A549 (cell line): ENCODE measurements around the gene ZSCAN16. TPM values are rescaled to one million over a fixed set of nuclear protein-coding genes. Genes with fewer than 3 reads are reported as not detected.

Source experiments
- ATAC-seq, 2 experiments: fragments of 200-7000 bp in 1 of 2; fragments of >200 bp in 1 of 2; cut with Nextera tagmentation in 1 of 2; cut with Tn5 transposase in 1 of 2; 3 replicates each; pipeline versions ENCODE4 v1.8.0 to v1.9.1; 2018 to 2020; ENCODE audit warnings: mild to moderate bottlenecking in 1 of 2, moderate library complexity in 1 of 2
- CTCF ChIA-PET: fragments of 300-600 bp; sonication (Branson Sonifier 250); formaldehyde crosslinking; extraction: SDS; loops from one replicate; lab custom pipeline; 2021; ENCODE audit warnings: antibody characterized with exemption, inconsistent platforms; lab: Yijun Ruan, JAX
- POLR2A ChIA-PET: fragments of 350-600 bp; formaldehyde crosslinking; extraction: SDS; loops from one replicate; lab custom pipeline; 2021; ENCODE audit warnings: antibody characterized with exemption, inconsistent platforms; lab: Yijun Ruan, JAX
- DNase-seq, 2 experiments: peaks; one replicate each; pipeline versions ENCODE4 v3.0.0 to v3.0.0-alpha.2; 2011 to 2016; ENCODE audit warnings: low read depth in 1 of 2, low spot score in 1 of 2
- FAIRE-seq: peaks from 2 replicates; lab custom pipeline; 2011; peaks lifted over from hg19 to GRCh38; lab: Jason Lieb, UNC
- H3K27ac ChIP-seq, 2 experiments: fragments of >200 bp; sonication (Bioruptor Twin); formaldehyde crosslinking; 3 replicates each; pipeline ENCODE4 v1.5.1; 2016 to 2017
- H3K4me1 ChIP-seq: fragments of >200 bp; sonication (Bioruptor Twin); formaldehyde crosslinking; 3 replicates; pipeline ENCODE4 v1.6.1; 2016
- H3K4me2 ChIP-seq: fragments of >200 bp; sonication (Bioruptor Twin); formaldehyde crosslinking; 3 replicates; pipeline ENCODE4 v1.6.1; 2016
- H3K4me3 ChIP-seq: fragments of >200 bp; sonication (Bioruptor Twin); formaldehyde crosslinking; 3 replicates; pipeline ENCODE4 v1.5.1; 2016
- H3K9me3 ChIP-seq: fragments of >200 bp; sonication (Bioruptor Twin); formaldehyde crosslinking; 3 replicates; pipeline ENCODE4 v1.6.1; 2016
- CBX8 ChIP-seq: fragments of 200-600 bp; sonication (generic); IDR thresholded peaks from 2 replicates; pipeline ENCODE4 v1.6.1; 2016
- CHD4 ChIP-seq: fragments of 200-600 bp; sonication (generic); IDR thresholded peaks from 2 replicates; pipeline ENCODE4 v1.6.1; 2016; ENCODE audit warnings: antibody characterized with exemption, mild to moderate bottlenecking, borderline replicate concordance
- E2F6 ChIP-seq: IDR thresholded peaks from 2 replicates; pipeline ENCODE4 v1.6.1; 2012; ENCODE audit warnings: low read depth, borderline replicate concordance
- HDAC2 ChIP-seq: fragments of 200-600 bp; sonication (generic); IDR thresholded peaks from 2 replicates; pipeline ENCODE4 v1.6.1; 2016
- JUN ChIP-seq, 2 experiments: fragments of >200 bp; sonication (Bioruptor Twin); formaldehyde crosslinking; IDR thresholded peaks; 2 replicates in 1 of 2; 3 replicates in 1 of 2; pipeline ENCODE4 v1.6.1; 2016 to 2017
- JUNB ChIP-seq: fragments of >200 bp; sonication (Bioruptor Twin); formaldehyde crosslinking; IDR thresholded peaks from 2 replicates; pipeline ENCODE4 v1.6.1; 2016
- KDM1A ChIP-seq: fragments of 200-600 bp; sonication (generic); IDR thresholded peaks from 2 replicates; pipeline ENCODE4 v1.6.1; 2016; ENCODE audit warnings: low read depth, mild to moderate bottlenecking
- MAFK ChIP-seq: fragments of 450-650 bp; IDR thresholded peaks from 2 replicates; pipeline ENCODE4 v1.6.1; 2014; ENCODE audit not compliant: partially characterized antibody
- MAX ChIP-seq: IDR thresholded peaks from 2 replicates; pipeline ENCODE4 v1.6.1; 2012
- NFE2L2 ChIP-seq: fragments of 150-350 bp; conservative IDR thresholded peaks from 2 replicates; pipeline ENCODE4 v1.6.1; 2014; ENCODE audit warnings: low read length
- NPAS2 ChIP-seq: fragments of 250-450 bp; sonication (Bioruptor Pico); IDR thresholded peaks from 2 replicates; pipeline ENCODE4 v1.8.0; 2022; ENCODE audit warnings: mild to moderate bottlenecking, moderate library complexity, borderline replicate concordance
- RAD21 ChIP-seq, 2 experiments: fragments of >200 bp in 1 of 2; sonication (Bioruptor Twin) in 1 of 2; formaldehyde crosslinking in 1 of 2; IDR thresholded peaks in 1 of 2; conservative IDR thresholded peaks in 1 of 2; 2 replicates in 1 of 2; 3 replicates in 1 of 2; pipeline ENCODE4 v1.6.1; 2012 to 2018; ENCODE audit warnings: inconsistent platforms in 1 of 2
- RARB ChIP-seq: fragments of 250-450 bp; sonication (Bioruptor Pico); IDR thresholded peaks from 2 replicates; pipeline ENCODE4 v1.8.0; 2021; ENCODE audit warnings: mild to moderate bottlenecking, moderate library complexity
- RFX5 ChIP-seq: fragments of 450-650 bp; IDR thresholded peaks from 2 replicates; pipeline ENCODE4 v1.7.1; 2014; ENCODE audit warnings: antibody characterized with exemption, mild to moderate bottlenecking, moderate library complexity
- SMC3 ChIP-seq: fragments of >200 bp; sonication (Bioruptor Twin); formaldehyde crosslinking; IDR thresholded peaks from 3 replicates; pipeline ENCODE4 v1.6.1; 2018; ENCODE audit warnings: inconsistent platforms
- SREBF2 ChIP-seq: fragments of 450-650 bp; IDR thresholded peaks from 2 replicates; pipeline ENCODE4 v1.6.1; 2014; ENCODE audit warnings: mild to moderate bottlenecking, moderate library complexity
- TFCP2L1 ChIP-seq: fragments of 250-450 bp; sonication (Bioruptor Pico); IDR thresholded peaks from 2 replicates; pipeline ENCODE4 v1.5.0; 2021; ENCODE audit warnings: mild to moderate bottlenecking
- TP53 ChIP-seq: fragments of 250-450 bp; sonication (Bioruptor Pico); IDR thresholded peaks from 2 replicates; pipeline ENCODE4 v1.5.0; 2021; ENCODE audit warnings: mild to moderate bottlenecking, moderate library complexity
- ZNF302 ChIP-seq: fragments of 250-450 bp; sonication (Bioruptor Pico); IDR thresholded peaks from 2 replicates; pipeline ENCODE4 v1.9.0; 2021; ENCODE audit warnings: inconsistent platforms, mild to moderate bottlenecking, moderate library complexity
- ZSCAN20 ChIP-seq: fragments of 250-450 bp; sonication (Bioruptor Pico); IDR thresholded peaks from 2 replicates; pipeline ENCODE4 v1.8.0; 2022; ENCODE audit warnings: mild to moderate bottlenecking, moderate library complexity
- WGBS: methylation state at CpG from one replicate; pipeline ENCODE4 v1.1.6; 2017; ENCODE audit errors: missing lambda C conversion rate; 5-methylcytosine and 5-hydroxymethylcytosine counted together
- polyA plus RNA-seq, 4 experiments: library from polyadenylated mRNA; depleted of rRNA in 3 of 4; stranded (reverse); fragments of >200 nt; fragmentation: RNase III in 1 of 4; extraction: RNeasy Plus Mini Kit Qiagen cat#74134 plus additional on column Dnase treatment in 1 of 4; gene quantifications; 2 replicates in 3 of 4; 3 replicates in 1 of 4; pipeline ENCODE4 v1.2.3, GENCODE V29; 2011 to 2017
- TF ChIP-seq, protein P1 (sequence below): fragments of 450-650 bp; IDR thresholded peaks from 2 replicates; pipeline ENCODE4 v1.6.1; 2014; ENCODE audit warnings: antibody characterized with exemption
- TF ChIP-seq, protein P2 (sequence below): fragments of >200 bp; sonication (Bioruptor Twin); formaldehyde crosslinking; IDR thresholded peaks from 3 replicates; pipeline ENCODE4 v1.5.1; 2016
- TF ChIP-seq, protein P3 (sequence below): fragments of 250-450 bp; sonication (Bioruptor Pico); IDR thresholded peaks from 2 replicates; pipeline ENCODE4 v1.5.0; 2020; ENCODE audit warnings: low read depth, mild to moderate bottlenecking, moderate library complexity

The ZSCAN16 gene
- polyA plus RNA-seq, 2 of the 4 experiments (the other 2 are of a cell fraction) = 5.7 to 6.0 TPM

GRCh38 chr6:28159029-28159607 is 34.7 kb downstream of the ZSCAN16 start:
- H3K9me3 ChIP-seq = peaks cover 12% of the 10 kb centered on the region; the same call in 2 of the 3 replicates
- WGBS = 93% methylated on average over 4 of the region's 4 CpGs
- FAIRE-seq = no peak
- H3K4me1 ChIP-seq = no peaks in the 10 kb centered on the region
- ATAC-seq = no peak
- TF ChIP-seq MAFK (peak; percentile 39), TP53 (CRISPR knock-in tag) (no peak)
- no peak for DNase-seq
- CTCF ChIA-PET = interaction anchor here (1.0 kb wide), 1 partner anchor 10 kb away, joined by 3 read pairs; no protein-coding TSS in a partner anchor
- no peak overlapping the region for H3K27ac ChIP-seq
- H3K4me3 ChIP-seq = no peak overlapping the region
- POLR2A ChIA-PET = no interaction called here
- H3K4me2 ChIP-seq = no peak overlapping the region

DNA sequence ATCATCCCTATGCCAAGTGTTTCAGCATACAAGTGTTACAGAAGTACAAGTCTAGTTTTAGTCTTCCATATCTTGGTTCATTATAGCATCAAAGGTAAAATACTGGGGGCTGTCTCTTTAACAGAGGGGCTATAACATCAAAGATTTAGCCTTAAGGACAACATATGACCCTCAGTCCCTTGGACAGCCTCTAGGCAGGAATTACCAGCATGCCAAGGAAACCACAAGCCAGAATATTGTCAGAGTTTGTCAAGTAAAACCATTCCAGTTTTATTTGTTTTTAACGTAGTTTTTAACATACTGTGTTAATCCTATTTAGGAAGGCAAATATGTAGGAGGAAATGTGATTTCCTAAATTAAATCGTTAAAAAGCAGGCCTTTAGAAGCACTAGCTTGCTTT is 35.8 kb downstream of the ZSCAN16 start:
- FAIRE-seq = no peak
- Histone ChIP-seq H3K4me3 (no peak overlapping the region), H3K27ac (no peak overlapping the region)
- TF ChIP-seq KDM1A (no peak), RAD21 (conservative IDR thresholded peaks at IDR 0.05 in 1 of 2, IDR thresholded peaks at IDR 0.05 in 1 of 2) (no peak), JUN (IDR thresholded peaks at IDR 0.05) (no peak), RARB (CRISPR knock-in tag) (no peak), SMC3 (no peak), ZSCAN20 (CRISPR knock-in tag) (no peak), E2F6 (no peak), NPAS2 (no peak), SREBF2 (no peak)
- TF ChIP-seq, protein P1, sequence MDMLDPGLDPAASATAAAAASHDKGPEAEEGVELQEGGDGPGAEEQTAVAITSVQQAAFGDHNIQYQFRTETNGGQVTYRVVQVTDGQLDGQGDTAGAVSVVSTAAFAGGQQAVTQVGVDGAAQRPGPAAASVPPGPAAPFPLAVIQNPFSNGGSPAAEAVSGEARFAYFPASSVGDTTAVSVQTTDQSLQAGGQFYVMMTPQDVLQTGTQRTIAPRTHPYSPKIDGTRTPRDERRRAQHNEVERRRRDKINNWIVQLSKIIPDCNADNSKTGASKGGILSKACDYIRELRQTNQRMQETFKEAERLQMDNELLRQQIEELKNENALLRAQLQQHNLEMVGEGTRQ = no peak
- TF ChIP-seq, all 56 proteins: peak for 0
- POLR2A ChIA-PET = no interaction called here
- H3K9me3 ChIP-seq = 0 out of 3 replicates have a peak, but pooled peaks cover 6% of the 10 kb centered on the region
- ATAC-seq (no peak), DNase-seq (no peak)
- no peak overlapping the region for H3K4me2 ChIP-seq
- H3K4me1 ChIP-seq = no peaks in the 10 kb centered on the region
- CTCF ChIA-PET = no interaction called here
- WGBS = 93% methylated on average over 2 of the region's 2 CpGs

GRCh38 chr6:28161410-28162079 is 37.1 kb downstream of the ZSCAN16 start:
- ATAC-seq (peak; percentile 80 to 86), DNase-seq (peak; percentile 25 to 44), FAIRE-seq (no peak)
- 0 out of 3 replicates have a peak, but pooled peaks cover 6% of the 10 kb centered on the region for H3K9me3 ChIP-seq
- H3K4me2 ChIP-seq = peak overlapping the region; percentile 62
- ChIA-PET POLR2A (interaction anchor here (1.4 kb wide), 1 partner anchor 20 kb away, joined by 3 read pairs; the partner anchor contains the start of gene ZKSCAN8), CTCF (no interaction called here)
- WGBS = 59% methylated on average over 10 of the region's 32 CpGs
- H3K4me1 ChIP-seq = no peaks in the 10 kb centered on the region
- peak overlapping the region in 1 of 2 experiments; percentile 65; a peak in 1 of 6 replicates for H3K27ac ChIP-seq
- peak overlapping the region; percentile 43 for H3K4me3 ChIP-seq
- TF ChIP-seq E2F6 (peak; percentile 38; the same call in 1 of the 2 replicates), MAX (0 out of 2 replicates have a peak, but pooled peaks have one; percentile 36), RARB (CRISPR knock-in tag) (no peak)

GRCh38 chr6:28165563-28165962 is 41.2 kb downstream of the ZSCAN16 start:
- Histone ChIP-seq H3K9me3 (0 out of 3 replicates have a peak, but pooled peaks cover 6% of the 10 kb centered on the region), H3K4me2 (no peak overlapping the region), H3K4me3 (no peak overlapping the region), H3K27ac (no peak overlapping the region), H3K4me1 (no peaks in the 10 kb centered on the region)
- CTCF ChIA-PET = no interaction called here
- ATAC-seq (no peak), FAIRE-seq (no peak), DNase-seq (no peak)
- POLR2A ChIA-PET = no interaction called here
- 7% methylated on average over 1 of the region's 1 CpG for WGBS
- TF ChIP-seq CHD4 (no peak), NPAS2 (no peak), CBX8 (no peak), JUNB (no peak), HDAC2 (no peak), TFCP2L1 (CRISPR knock-in tag) (no peak), ZNF302 (no peak), RFX5 (no peak), NFE2L2 (no peak)
- TF ChIP-seq, protein P2, sequence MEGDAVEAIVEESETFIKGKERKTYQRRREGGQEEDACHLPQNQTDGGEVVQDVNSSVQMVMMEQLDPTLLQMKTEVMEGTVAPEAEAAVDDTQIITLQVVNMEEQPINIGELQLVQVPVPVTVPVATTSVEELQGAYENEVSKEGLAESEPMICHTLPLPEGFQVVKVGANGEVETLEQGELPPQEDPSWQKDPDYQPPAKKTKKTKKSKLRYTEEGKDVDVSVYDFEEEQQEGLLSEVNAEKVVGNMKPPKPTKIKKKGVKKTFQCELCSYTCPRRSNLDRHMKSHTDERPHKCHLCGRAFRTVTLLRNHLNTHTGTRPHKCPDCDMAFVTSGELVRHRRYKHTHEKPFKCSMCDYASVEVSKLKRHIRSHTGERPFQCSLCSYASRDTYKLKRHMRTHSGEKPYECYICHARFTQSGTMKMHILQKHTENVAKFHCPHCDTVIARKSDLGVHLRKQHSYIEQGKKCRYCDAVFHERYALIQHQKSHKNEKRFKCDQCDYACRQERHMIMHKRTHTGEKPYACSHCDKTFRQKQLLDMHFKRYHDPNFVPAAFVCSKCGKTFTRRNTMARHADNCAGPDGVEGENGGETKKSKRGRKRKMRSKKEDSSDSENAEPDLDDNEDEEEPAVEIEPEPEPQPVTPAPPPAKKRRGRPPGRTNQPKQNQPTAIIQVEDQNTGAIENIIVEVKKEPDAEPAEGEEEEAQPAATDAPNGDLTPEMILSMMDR = no peak
- TF ChIP-seq, protein P3, sequence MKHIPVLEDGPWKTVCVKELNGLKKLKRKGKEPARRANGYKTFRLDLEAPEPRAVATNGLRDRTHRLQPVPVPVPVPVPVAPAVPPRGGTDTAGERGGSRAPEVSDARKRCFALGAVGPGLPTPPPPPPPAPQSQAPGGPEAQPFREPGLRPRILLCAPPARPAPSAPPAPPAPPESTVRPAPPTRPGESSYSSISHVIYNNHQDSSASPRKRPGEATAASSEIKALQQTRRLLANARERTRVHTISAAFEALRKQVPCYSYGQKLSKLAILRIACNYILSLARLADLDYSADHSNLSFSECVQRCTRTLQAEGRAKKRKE (CRISPR knock-in tag) = no peak
